HepG2 (cell line): ENCODE results near the gene SCUBE1. TPM values are rescaled to one million over a fixed set of nuclear protein-coding genes. Genes with fewer than 3 reads are reported as not detected.

Experiments used
- ARNT ChIP-seq: fragments of 450-650 bp; IDR thresholded peaks from 2 replicates; pipeline ENCODE4 v1.6.1; 2017
- ERF ChIP-seq: IDR thresholded peaks from 2 replicates; pipeline ENCODE4 v1.6.1; 2018; ENCODE audit warnings: missing biosample characterization, missing genetic modification reagents
- HNF1A ChIP-seq, 2 experiments: sonication (generic) in 1 of 2; formaldehyde crosslinking in 1 of 2; IDR thresholded peaks; 2 replicates each; pipeline versions ENCODE4 v1.4.0 to v1.6.1; 2016 to 2020; ENCODE audit warnings: borderline replicate concordance in 1 of 2, low read depth in 1 of 2, mild to moderate bottlenecking in 1 of 2, missing genetic modification reagents in 1 of 2
- MEIS2 ChIP-seq: sonication (generic); formaldehyde crosslinking; IDR thresholded peaks from 2 replicates; pipeline ENCODE4 v1.9.0; 2021; ENCODE audit warnings: mild to moderate bottlenecking, missing genetic modification reagents
- MTERF4 ChIP-seq: sonication (generic); formaldehyde crosslinking; IDR thresholded peaks from 2 replicates; pipeline ENCODE4 v1.8.0; 2023; ENCODE audit warnings: mild to moderate bottlenecking, missing genetic modification reagents
- MYNN ChIP-seq: sonication (generic); formaldehyde crosslinking; IDR thresholded peaks from 2 replicates; pipeline ENCODE4 v1.4.0; 2020; ENCODE audit warnings: mild to moderate bottlenecking, low read depth, missing genetic modification reagents
- PRDM10 ChIP-seq: sonication (generic); formaldehyde crosslinking; IDR thresholded peaks from 2 replicates; pipeline ENCODE4 v1.4.0; 2020; ENCODE audit warnings: low read depth, missing genetic modification reagents
- RCOR2 ChIP-seq: IDR thresholded peaks from 2 replicates; pipeline ENCODE4 v1.6.1; 2016; ENCODE audit warnings: missing biosample characterization, missing genetic modification reagents
- REXO4 ChIP-seq: sonication (generic); formaldehyde crosslinking; IDR thresholded peaks from 2 replicates; pipeline ENCODE4 v1.8.0; 2022; ENCODE audit warnings: missing genetic modification reagents, mild to moderate bottlenecking, borderline replicate concordance
- SIX4 ChIP-seq: sonication (generic); formaldehyde crosslinking; IDR thresholded peaks from 2 replicates; pipeline ENCODE4 v1.4.0; 2020; ENCODE audit warnings: missing genetic modification reagents
- SKIL ChIP-seq: sonication (generic); formaldehyde crosslinking; IDR thresholded peaks from 2 replicates; pipeline ENCODE4 v1.8.0; 2022; ENCODE audit warnings: missing genetic modification reagents, mild to moderate bottlenecking, moderate library complexity, borderline replicate concordance
- TRIM24 ChIP-seq: sonication (generic); formaldehyde crosslinking; IDR thresholded peaks from 2 replicates; pipeline ENCODE4 v1.8.0; 2022; ENCODE audit warnings: mild to moderate bottlenecking, missing genetic modification reagents
- ZNF20 ChIP-seq: sonication (generic); formaldehyde crosslinking; IDR thresholded peaks from 2 replicates; pipeline ENCODE4 v1.4.0; 2020; ENCODE audit warnings: mild to moderate bottlenecking, moderate library complexity, missing genetic modification reagents
- ZNF34 ChIP-seq: sonication (generic); formaldehyde crosslinking; IDR thresholded peaks from 2 replicates; pipeline ENCODE4 v1.4.0; 2020; ENCODE audit warnings: mild to moderate bottlenecking, missing genetic modification reagents, borderline replicate concordance
- ZNF343 ChIP-seq: sonication (generic); formaldehyde crosslinking; IDR thresholded peaks from 2 replicates; pipeline ENCODE4 v1.4.0; 2020; ENCODE audit warnings: mild to moderate bottlenecking, missing genetic modification reagents
- ZNF512 ChIP-seq: sonication (generic); formaldehyde crosslinking; IDR thresholded peaks from 2 replicates; pipeline ENCODE4 v1.4.0; 2020; ENCODE audit warnings: mild to moderate bottlenecking, missing genetic modification reagents
- ZNF562 ChIP-seq: sonication (generic); formaldehyde crosslinking; IDR thresholded peaks from 2 replicates; pipeline ENCODE4 v1.8.0; 2022; ENCODE audit warnings: missing genetic modification reagents, borderline replicate concordance
- polyA plus RNA-seq, 8 experiments: library from polyadenylated mRNA; depleted of rRNA in 3 of 8; stranded (reverse) in 7 of 8; unstranded in 1 of 8; fragments of >200 nt; fragmentation: Illumina TruSeq in 4 of 8; extraction: Trizol in 4 of 8; gene quantifications; 2 replicates each; pipeline versions ENCODE4 v1.2.1 to v1.2.3, GENCODE V29; 2011 to 2016; ENCODE audit warnings: low read depth in 4 of 8, missing spikeins in 1 of 8, mixed read lengths in 1 of 8; ENCODE audit not compliant: insufficient read depth in 1 of 8
- total RNA-seq, 5 experiments: library from RNA; depleted of rRNA; stranded (reverse); fragments of >200 nt; fragmentation: Illumina TruSeq; extraction: Trizol; gene quantifications; 2 replicates each; pipeline ENCODE4 v1.2.3, GENCODE V29; 2016; ENCODE audit warnings: low read depth in 1 of 5

SCUBE1 gene
- total and polyA plus RNA-seq, 2 of the 13 experiments (the other 11 are each of a cell fraction or from before 2014, with no cell fraction given), result under 0.01 to 0.05 TPM

GRCh38 chr22:43390872-43391271 is 47.7 kb upstream of the SCUBE1 start (continued):
- TF ChIP-seq SKIL (no peak), RCOR2 (CRISPR knock-in tag) (no peak), ZNF512 (CRISPR knock-in tag) (no peak), ERF (CRISPR knock-in tag) (no peak), SIX4 (CRISPR knock-in tag) (no peak), PRDM10 (no peak), ZNF562 (CRISPR knock-in tag) (no peak), ZNF34 (CRISPR knock-in tag) (no peak), HNF1A (IDR thresholded peaks at IDR 0.05; ENCODE audit: low read depth) (no peak), HNF1A (CRISPR knock-in tag; IDR thresholded peaks at IDR 0.05; ENCODE audit: borderline replicate concordance) (no peak), ZNF20 (CRISPR knock-in tag) (no peak), MTERF4 (CRISPR knock-in tag) (no peak), MEIS2 (CRISPR knock-in tag) (no peak), MYNN (CRISPR knock-in tag) (no peak), TRIM24 (CRISPR knock-in tag) (no peak), REXO4 (CRISPR knock-in tag) (no peak), ZNF343 (CRISPR knock-in tag) (no peak), ARNT (no peak)
